Memory B cell (primary cell): ENCODE data around the gene PPP2R5A.

Source experiments
- ATAC-seq: fragments of 150-1000 bp; cut with Tn5 transposase; 2 replicates; pipeline ENCODE4 v1.10.0; 2021; ENCODE audit warnings: low read depth, mild to moderate bottlenecking, moderate library complexity
- DNase-seq, 2 donors: peaks; one replicate each; pipeline ENCODE4 v3.0.0; 2022; ENCODE audit warnings: low spot score in 2 of 2
- H3K27ac Mint-ChIP-seq: one replicate; pipeline ENCODE4 v1.8.0; 2022; ENCODE audit warnings: mild to moderate bottlenecking, moderate library complexity, mixed read lengths
- H3K27me3 Mint-ChIP-seq: one replicate; pipeline ENCODE4 v1.8.0; 2022; ENCODE audit warnings: mixed read lengths
- H3K36me3 Mint-ChIP-seq: one replicate; pipeline ENCODE4 v1.8.0; 2022; ENCODE audit warnings: mild to moderate bottlenecking, mixed read lengths
- H3K4me1 Mint-ChIP-seq: one replicate; pipeline ENCODE4 v1.8.0; 2022; ENCODE audit warnings: mixed read lengths
- H3K4me3 Mint-ChIP-seq: one replicate; pipeline ENCODE4 v1.8.0; 2022; ENCODE audit warnings: mild to moderate bottlenecking, moderate library complexity, mixed read lengths
- H3K9me3 Mint-ChIP-seq: one replicate; pipeline ENCODE4 v1.8.0; 2022; ENCODE audit warnings: mixed read lengths

The PPP2R5A gene

DNA sequence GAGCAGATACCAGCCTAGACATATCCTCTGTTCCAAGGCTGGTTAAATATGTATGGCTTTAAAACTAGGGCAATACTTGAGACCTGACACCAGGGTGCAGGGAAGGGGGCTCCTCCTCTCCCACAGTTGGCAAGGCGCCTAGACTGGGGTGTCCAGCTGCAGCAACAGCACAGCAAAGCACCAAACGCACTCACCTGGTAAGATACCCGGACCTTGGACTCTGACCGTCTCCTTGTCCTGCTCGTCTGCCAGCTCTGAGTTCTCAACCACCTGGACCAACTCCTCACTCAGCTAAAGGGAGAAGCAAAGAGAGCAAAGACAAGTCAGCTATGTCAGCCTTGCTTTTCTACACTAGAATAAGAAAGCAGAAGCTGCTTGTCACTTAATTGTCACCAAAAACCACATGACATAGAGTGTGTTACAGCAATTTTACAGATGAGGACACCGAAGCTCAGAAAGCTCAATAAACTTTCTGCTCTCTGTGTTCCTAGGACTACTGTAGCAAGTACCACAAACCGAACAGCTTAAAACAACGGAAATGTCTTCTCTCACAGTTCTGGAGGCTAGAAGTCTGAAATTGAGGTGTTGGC lies 125.1 kb downstream of the PPP2R5A start:
- Mint-ChIP-seq H3K4me1 (peaks cover 25% of the 10 kb centered on the region), H3K27ac (no peak overlapping the region), H3K36me3 (peaks cover 22% of the 10 kb centered on the region), H3K9me3 (no peaks in the 10 kb centered on the region), H3K27me3 (no peaks in the 10 kb centered on the region), H3K4me3 (no peak overlapping the region)
- no peak for ATAC-seq
- no peak for DNase-seq
